ENCODE data around the gene LBH. TPM values are rescaled to one million over a fixed set of nuclear protein-coding genes. Genes with fewer than 3 reads are reported as not detected.

LBH gene
- total and polyA plus RNA-seq, 7 donors: 4.2 to 51.8 (median 20.0) TPM

- Histone ChIP-seq H3K4me1 (peaks cover 0 to 25% (median 8%) of the 10 kb centered on the region in 4 donors), H3K27me3 (no peaks in the 10 kb centered on the region), H3K4me3 (no peak overlapping the region), H3K27ac (no peak overlapping the region), H3K36me3 (no peaks in the 10 kb centered on the region), H3K9me3 (no peaks in the 10 kb centered on the region)
- no peak for DNase-seq
- TF ChIP-seq POLR2A (IDR thresholded peaks at IDR 0.05) (no peak), EP300 (IDR thresholded peaks at IDR 0.05) (no peak), POLR2AphosphoS5 (IDR thresholded peaks at IDR 0.05) (no peak)
- TF ChIP-seq, protein P1, sequence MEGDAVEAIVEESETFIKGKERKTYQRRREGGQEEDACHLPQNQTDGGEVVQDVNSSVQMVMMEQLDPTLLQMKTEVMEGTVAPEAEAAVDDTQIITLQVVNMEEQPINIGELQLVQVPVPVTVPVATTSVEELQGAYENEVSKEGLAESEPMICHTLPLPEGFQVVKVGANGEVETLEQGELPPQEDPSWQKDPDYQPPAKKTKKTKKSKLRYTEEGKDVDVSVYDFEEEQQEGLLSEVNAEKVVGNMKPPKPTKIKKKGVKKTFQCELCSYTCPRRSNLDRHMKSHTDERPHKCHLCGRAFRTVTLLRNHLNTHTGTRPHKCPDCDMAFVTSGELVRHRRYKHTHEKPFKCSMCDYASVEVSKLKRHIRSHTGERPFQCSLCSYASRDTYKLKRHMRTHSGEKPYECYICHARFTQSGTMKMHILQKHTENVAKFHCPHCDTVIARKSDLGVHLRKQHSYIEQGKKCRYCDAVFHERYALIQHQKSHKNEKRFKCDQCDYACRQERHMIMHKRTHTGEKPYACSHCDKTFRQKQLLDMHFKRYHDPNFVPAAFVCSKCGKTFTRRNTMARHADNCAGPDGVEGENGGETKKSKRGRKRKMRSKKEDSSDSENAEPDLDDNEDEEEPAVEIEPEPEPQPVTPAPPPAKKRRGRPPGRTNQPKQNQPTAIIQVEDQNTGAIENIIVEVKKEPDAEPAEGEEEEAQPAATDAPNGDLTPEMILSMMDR (IDR thresholded peaks at IDR 0.05): no peak
- WGBS, 2 donors: 77 to 93% methylated on average over 3 of the region's 3 CpGs
- intact Hi-C loops (cut with DNase I): no loop called here
Observed at GRCh38 chr2:30270166-30270565, 38.8 kb downstream of the LBH start.

DNA sequence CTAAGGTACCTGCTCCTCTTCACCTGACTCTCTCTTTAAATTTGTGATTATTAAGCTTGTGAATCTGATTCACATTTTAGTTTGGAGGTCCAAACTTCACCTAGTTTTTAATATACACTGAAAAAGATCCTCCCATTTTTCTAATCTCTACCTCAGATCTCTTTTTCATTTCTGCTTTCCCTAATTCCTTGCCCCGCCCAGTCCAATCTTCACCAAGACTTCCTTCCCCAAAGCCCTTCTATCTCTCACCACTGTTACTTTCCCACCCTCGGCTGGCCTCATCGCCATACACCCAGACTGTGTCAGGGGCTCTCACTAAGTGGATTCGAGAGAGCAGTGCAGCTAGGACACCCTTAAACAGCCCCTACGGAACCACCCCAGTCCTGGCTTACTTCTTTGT is 40.0 kb downstream of the LBH start:
- WGBS, 2 donors: 79 to 94% methylated on average over 5 of the region's 5 CpGs
- Histone ChIP-seq H3K4me1 (peaks cover 0 to 23% (median 8%) of the 10 kb centered on the region in 4 donors), H3K4me3 (no peak overlapping the region), H3K27ac (no peak overlapping the region), H3K9me3 (no peaks in the 10 kb centered on the region), H3K36me3 (no peaks in the 10 kb centered on the region), H3K27me3 (no peaks in the 10 kb centered on the region)
- TF ChIP-seq, protein P1 (IDR thresholded peaks at IDR 0.05): no peak
- no peak for TF ChIP-seq POLR2A (IDR thresholded peaks at IDR 0.05)
- TF ChIP-seq POLR2AphosphoS5 (IDR thresholded peaks at IDR 0.05): no peak
- TF ChIP-seq EP300 (IDR thresholded peaks at IDR 0.05): no peak
- intact Hi-C loops (cut with DNase I): no loop called here
- DNase-seq: no peak

- H3K27me3 ChIP-seq: no peaks in the 10 kb centered on the region
- intact Hi-C loops (cut with DNase I): no loop called here
- DNase-seq: no peak
- TF ChIP-seq EP300 (IDR thresholded peaks at IDR 0.05): no peak
- TF ChIP-seq, protein P1 (IDR thresholded peaks at IDR 0.05): no peak
- TF ChIP-seq POLR2AphosphoS5 (IDR thresholded peaks at IDR 0.05): no peak
- no peak for TF ChIP-seq POLR2A (IDR thresholded peaks at IDR 0.05)
- no peaks in the 10 kb centered on the region for H3K9me3 ChIP-seq
- H3K27ac ChIP-seq: no peak overlapping the region
- H3K4me1 ChIP-seq: peaks cover 0 to 21% (median 8%) of the 10 kb centered on the region in 4 donors
- H3K36me3 ChIP-seq: no peaks in the 10 kb centered on the region
- H3K4me3 ChIP-seq: no peak overlapping the region
- 91 to 92% methylated on average over 8 of the region's 8 CpGs for WGBS, 2 donors
Observed at GRCh38 chr2:30272286-30272685, 41.0 kb downstream of the LBH start.

DNA sequence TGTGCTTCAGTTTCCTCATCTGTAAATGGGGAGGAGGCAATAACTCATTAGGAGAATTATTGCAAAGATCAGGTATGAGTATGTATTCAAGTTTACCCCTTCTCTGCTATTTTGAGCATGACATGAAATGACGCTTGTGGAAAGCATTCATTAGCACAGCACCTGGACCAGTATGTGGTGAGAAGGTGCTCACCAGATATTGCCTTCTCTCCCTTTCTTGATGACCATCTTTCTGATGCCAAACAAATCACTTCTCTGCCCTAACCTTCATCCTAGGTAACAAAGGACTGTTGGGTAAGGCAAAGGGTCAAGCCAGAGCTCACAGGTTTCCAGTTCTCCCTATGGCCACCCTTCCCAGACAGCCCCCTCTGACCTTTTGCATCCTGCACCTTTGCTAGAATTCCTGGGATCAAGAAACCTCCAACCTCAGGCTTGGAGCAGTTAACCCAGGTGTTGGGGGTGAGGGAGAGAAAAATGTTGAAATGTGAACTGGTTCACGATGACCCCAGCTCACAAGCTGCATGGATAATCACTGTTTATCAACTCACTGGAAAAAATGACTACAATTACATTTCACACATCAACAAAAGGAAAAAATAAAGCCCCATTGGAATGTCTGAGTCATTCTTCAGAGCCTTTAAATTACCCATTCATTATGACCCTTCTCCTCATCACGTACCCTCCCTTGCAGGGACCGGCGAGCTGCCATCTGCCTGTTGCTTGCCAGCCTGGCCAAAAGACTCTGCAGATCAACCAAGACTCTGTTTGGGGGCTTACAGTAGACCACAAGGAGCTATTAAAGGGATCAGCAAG is 41.6 kb downstream of the LBH start:
- WGBS, 2 donors: 29 to 55% methylated on average over 5 of the region's 5 CpGs
- H3K9me3 ChIP-seq: no peaks in the 10 kb centered on the region
- H3K36me3 ChIP-seq: no peaks in the 10 kb centered on the region
- DNase-seq: no peak
- peaks cover 0 to 21% (median 8%) of the 10 kb centered on the region in 4 donors for H3K4me1 ChIP-seq
- intact Hi-C loops (cut with DNase I): no loop called here
- H3K27me3 ChIP-seq: no peaks in the 10 kb centered on the region
- no peak for TF ChIP-seq EP300 (IDR thresholded peaks at IDR 0.05)
- TF ChIP-seq POLR2AphosphoS5 (IDR thresholded peaks at IDR 0.05): no peak
- TF ChIP-seq, protein P1 (IDR thresholded peaks at IDR 0.05): no peak
- TF ChIP-seq POLR2A (IDR thresholded peaks at IDR 0.05): no peak
- no peak overlapping the region for H3K27ac ChIP-seq
- H3K4me3 ChIP-seq: no peak overlapping the region

All from sigmoid colon (tissue), 7 donors.